GM12872 (cell line): ENCODE results near the gene TDRKH.

Experiments
- CTCF ChIP-seq: IDR thresholded peaks from 3 replicates; pipeline ENCODE4 v1.5.1; 2011; ENCODE audit warnings: low read depth, mild to moderate bottlenecking, low read length, moderate library complexity; ENCODE audit not compliant: insufficient read depth

TDRKH gene

GRCh38 chr1:151790071-151790939 lies at the start of gene TDRKH:
TDRKH (minus strand) TSS chr1:151790500; CDS start chr1:151783022, 7,478 bp downstream.
- peak; percentile 28; the same call in 1 of the 3 replicates for TF ChIP-seq CTCF

GRCh38 chr1:151839457-151840403 lies 49.4 kb upstream of the TDRKH start, which contains the start of gene C2CD4D:
C2CD4D (minus strand) TSS chr1:151839820; CDS start chr1:151838989, 831 bp downstream.
- no peak for TF ChIP-seq CTCF

- no peak for TF ChIP-seq CTCF
Observed at GRCh38 chr1:151839082-151839412, 48.7 kb upstream of the TDRKH start.

GRCh38 chr1:151838222-151839081 lies 48.2 kb upstream of the TDRKH start:
- TF ChIP-seq CTCF, result no peak

GRCh38 chr1:151837884-151838221 lies 47.6 kb upstream of the TDRKH start:
- TF ChIP-seq CTCF, result no peak

GRCh38 chr1:151837197-151837596 lies 46.9 kb upstream of the TDRKH start:
- TF ChIP-seq CTCF, result no peak
